ENCODE data around the gene PIP5K1B. TPM values are rescaled to one million over a fixed set of nuclear protein-coding genes. Genes with fewer than 3 reads are reported as not detected.

PIP5K1B gene
- total RNA-seq, 1 experiment from 2014 or later: 9.0 TPM

DNA sequence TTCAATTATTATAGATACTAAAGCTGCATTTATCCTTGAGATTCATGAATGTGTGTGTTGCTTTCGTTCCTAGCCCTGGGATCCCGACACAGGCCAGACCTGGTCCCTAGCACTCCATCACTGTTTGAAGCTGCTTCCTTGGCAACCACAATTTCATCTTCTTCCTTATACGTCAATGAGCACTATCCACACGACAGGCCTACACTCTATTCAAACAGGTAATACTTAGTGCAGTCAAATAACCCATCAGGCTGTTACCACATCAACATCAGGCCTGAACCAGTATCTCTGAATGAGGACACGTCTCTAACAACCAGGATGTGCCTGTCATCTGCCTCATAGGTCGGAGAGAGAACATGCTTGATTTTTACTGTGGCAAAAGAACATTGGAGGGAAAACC, 235.5 kb downstream of the PIP5K1B start:
- no peaks in the 10 kb centered on the region for H3K9me3 Mint-ChIP-seq (ENCODE audit: low read depth, unreplicated experiment)
- no peaks in the 10 kb centered on the region for H3K4me1 Mint-ChIP-seq (ENCODE audit: low read depth, unreplicated experiment)
- H3K27ac Mint-ChIP-seq (ENCODE audit: unreplicated experiment): no peak overlapping the region
- H3K36me3 Mint-ChIP-seq (ENCODE audit: insufficient read depth, unreplicated experiment): peaks cover 4% of the 10 kb centered on the region
- no TSS peak for BruUV-seq (replicated peaks)
- CTCF ChIA-PET: no interaction called here
- no peak for DNase-seq
- TF ChIP-seq, protein P1, sequence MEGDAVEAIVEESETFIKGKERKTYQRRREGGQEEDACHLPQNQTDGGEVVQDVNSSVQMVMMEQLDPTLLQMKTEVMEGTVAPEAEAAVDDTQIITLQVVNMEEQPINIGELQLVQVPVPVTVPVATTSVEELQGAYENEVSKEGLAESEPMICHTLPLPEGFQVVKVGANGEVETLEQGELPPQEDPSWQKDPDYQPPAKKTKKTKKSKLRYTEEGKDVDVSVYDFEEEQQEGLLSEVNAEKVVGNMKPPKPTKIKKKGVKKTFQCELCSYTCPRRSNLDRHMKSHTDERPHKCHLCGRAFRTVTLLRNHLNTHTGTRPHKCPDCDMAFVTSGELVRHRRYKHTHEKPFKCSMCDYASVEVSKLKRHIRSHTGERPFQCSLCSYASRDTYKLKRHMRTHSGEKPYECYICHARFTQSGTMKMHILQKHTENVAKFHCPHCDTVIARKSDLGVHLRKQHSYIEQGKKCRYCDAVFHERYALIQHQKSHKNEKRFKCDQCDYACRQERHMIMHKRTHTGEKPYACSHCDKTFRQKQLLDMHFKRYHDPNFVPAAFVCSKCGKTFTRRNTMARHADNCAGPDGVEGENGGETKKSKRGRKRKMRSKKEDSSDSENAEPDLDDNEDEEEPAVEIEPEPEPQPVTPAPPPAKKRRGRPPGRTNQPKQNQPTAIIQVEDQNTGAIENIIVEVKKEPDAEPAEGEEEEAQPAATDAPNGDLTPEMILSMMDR (IDR thresholded peaks at IDR 0.05; ENCODE audit: unreplicated experiment): no peak
- no peaks in the 10 kb centered on the region for H3K27me3 Mint-ChIP-seq (ENCODE audit: unreplicated experiment)
- H3K4me3 Mint-ChIP-seq (ENCODE audit: low read depth, unreplicated experiment): no peak overlapping the region
- intact Hi-C loops (cut with micrococcal nuclease; ENCODE audit: unreplicated experiment): no loop called here

DNA sequence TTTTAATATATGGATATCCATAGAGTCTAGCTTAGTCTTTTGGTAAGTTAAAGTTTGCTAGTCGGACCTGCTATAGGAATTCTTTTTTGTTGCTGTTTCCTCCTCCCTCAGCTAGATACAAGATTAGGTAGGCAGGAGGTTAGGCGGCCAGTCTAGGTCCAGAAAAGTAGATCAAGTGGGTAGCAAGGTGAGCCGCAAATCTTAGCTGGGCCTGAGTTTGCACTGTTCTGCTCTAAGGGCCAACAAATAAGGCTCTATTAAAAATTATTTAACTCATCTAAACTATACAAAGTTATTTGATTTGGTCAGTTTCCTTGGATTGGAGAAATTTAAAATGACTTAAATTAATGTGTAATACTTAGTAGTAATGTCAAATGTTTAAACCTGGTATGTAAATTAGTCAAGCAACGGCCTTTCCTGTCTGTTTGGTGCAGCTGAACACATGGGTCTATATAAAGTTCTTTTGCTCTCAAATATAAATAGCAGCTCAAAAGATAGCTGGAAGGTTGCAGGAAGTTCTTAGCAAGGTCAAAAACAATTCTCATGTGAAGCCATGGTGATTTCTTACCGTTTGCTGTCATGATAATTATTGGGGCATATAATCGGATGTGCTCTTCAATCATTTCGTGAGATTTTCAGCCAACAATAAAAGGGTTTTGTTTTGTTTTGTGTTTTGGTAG, 236.9 kb downstream of the PIP5K1B start:
- H3K36me3 Mint-ChIP-seq (ENCODE audit: insufficient read depth, unreplicated experiment): peaks cover 5% of the 10 kb centered on the region
- no peaks in the 10 kb centered on the region for H3K9me3 Mint-ChIP-seq (ENCODE audit: low read depth, unreplicated experiment)
- H3K27ac Mint-ChIP-seq (ENCODE audit: unreplicated experiment): no peak overlapping the region
- TF ChIP-seq, protein P1 (IDR thresholded peaks at IDR 0.05; ENCODE audit: unreplicated experiment): no peak
- intact Hi-C loops (cut with micrococcal nuclease; ENCODE audit: unreplicated experiment): no loop called here
- BruUV-seq (replicated peaks): no TSS peak
- CTCF ChIA-PET: no interaction called here
- H3K27me3 Mint-ChIP-seq (ENCODE audit: unreplicated experiment): no peaks in the 10 kb centered on the region
- no peak overlapping the region for H3K4me3 Mint-ChIP-seq (ENCODE audit: low read depth, unreplicated experiment)
- no peaks in the 10 kb centered on the region for H3K4me1 Mint-ChIP-seq (ENCODE audit: low read depth, unreplicated experiment)
- DNase-seq: no peak

DNA sequence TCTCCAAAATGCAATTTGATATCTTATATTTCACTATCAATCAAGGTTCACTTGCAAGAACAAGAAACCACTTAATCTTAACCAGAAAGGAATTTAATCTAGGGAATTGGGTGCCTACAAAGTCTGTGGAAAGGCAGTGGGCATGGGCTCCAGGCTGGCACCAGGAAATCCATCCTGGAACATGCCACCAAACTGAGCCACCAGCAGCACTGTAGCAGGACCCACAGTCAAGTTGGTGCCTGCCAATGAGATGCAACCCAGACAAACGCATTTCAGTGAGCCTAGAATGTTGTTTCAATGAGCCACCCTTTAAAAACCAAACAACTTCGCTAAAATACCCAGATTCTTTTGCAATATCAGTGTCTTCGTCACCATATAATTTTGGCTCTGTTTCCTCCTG, 237.8 kb downstream of the PIP5K1B start:
- TF ChIP-seq, protein P1 (IDR thresholded peaks at IDR 0.05; ENCODE audit: unreplicated experiment): no peak
- H3K4me1 Mint-ChIP-seq (ENCODE audit: low read depth, unreplicated experiment): no peaks in the 10 kb centered on the region
- intact Hi-C loops (cut with micrococcal nuclease; ENCODE audit: unreplicated experiment): no loop called here
- no peak overlapping the region for H3K4me3 Mint-ChIP-seq (ENCODE audit: low read depth, unreplicated experiment)
- no peaks in the 10 kb centered on the region for H3K9me3 Mint-ChIP-seq (ENCODE audit: low read depth, unreplicated experiment)
- no peaks in the 10 kb centered on the region for H3K27me3 Mint-ChIP-seq (ENCODE audit: unreplicated experiment)
- CTCF ChIA-PET: no interaction called here
- H3K36me3 Mint-ChIP-seq (ENCODE audit: insufficient read depth, unreplicated experiment): peaks cover 9% of the 10 kb centered on the region
- no TSS peak for BruUV-seq (replicated peaks)
- no peak overlapping the region for H3K27ac Mint-ChIP-seq (ENCODE audit: unreplicated experiment)
- no peak for DNase-seq

DNA sequence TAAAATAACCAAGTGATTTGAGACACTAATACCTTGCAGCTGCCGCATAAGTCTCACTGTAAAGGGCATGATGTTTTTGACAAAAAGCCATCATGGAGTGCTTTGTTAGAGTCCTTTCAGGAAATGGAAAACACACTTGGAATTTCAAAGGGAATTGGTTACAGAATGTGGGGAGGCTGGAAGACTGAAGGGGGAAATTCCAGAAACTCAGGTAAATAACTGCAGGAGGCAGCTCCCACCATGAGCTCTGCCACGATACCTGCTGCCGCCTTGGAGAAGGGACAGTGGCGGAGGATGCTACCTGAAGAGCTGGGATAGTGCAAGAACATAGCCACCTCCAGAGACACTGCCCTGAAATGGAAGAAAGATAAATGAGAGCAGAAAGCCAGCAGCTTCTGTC, 242.0 kb downstream of the PIP5K1B start:
- no TSS peak for BruUV-seq (replicated peaks)
- Mint-ChIP-seq H3K4me3 (ENCODE audit: low read depth, unreplicated experiment) (no peak overlapping the region), H3K9me3 (ENCODE audit: low read depth, unreplicated experiment) (no peaks in the 10 kb centered on the region), H3K27ac (ENCODE audit: unreplicated experiment) (no peak overlapping the region), H3K4me1 (ENCODE audit: low read depth, unreplicated experiment) (no peaks in the 10 kb centered on the region), H3K36me3 (ENCODE audit: insufficient read depth, unreplicated experiment) (peaks cover 5% of the 10 kb centered on the region), H3K27me3 (ENCODE audit: unreplicated experiment) (no peaks in the 10 kb centered on the region)
- TF ChIP-seq, protein P1 (IDR thresholded peaks at IDR 0.05; ENCODE audit: unreplicated experiment): no peak
- DNase-seq: no peak
- CTCF ChIA-PET: no interaction called here
- intact Hi-C loops (cut with micrococcal nuclease; ENCODE audit: unreplicated experiment): no loop called here

Data from Calu3 (cell line).